Measurements from ENCODE around the gene VPS8.

Gene VPS8

DNA sequence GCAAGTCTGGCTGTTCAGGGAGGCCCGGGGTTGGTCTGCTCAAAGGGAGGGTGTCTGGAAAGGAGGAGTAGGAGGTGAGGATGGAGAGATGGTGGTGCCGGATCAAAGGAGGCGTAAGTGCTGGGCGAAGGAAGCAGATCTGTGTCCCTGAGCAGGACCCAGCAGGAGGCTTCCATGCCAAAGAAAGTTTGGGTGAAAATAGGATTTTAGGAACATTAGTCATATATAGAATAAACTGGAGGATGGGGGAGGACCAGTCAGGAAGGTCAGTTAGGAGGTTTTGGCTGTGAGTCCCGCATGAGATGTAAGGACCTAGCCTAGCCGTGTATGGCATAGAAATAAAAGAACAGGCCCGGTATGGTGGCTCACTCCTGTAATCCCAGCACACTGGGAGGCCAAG, 28.6 kb upstream of the VPS8 start:
- no peak for DNase-seq

- no peak for DNase-seq
Measured at GRCh38 chr3:184784731-184785500, 27.1 kb upstream of the VPS8 start.

DNA sequence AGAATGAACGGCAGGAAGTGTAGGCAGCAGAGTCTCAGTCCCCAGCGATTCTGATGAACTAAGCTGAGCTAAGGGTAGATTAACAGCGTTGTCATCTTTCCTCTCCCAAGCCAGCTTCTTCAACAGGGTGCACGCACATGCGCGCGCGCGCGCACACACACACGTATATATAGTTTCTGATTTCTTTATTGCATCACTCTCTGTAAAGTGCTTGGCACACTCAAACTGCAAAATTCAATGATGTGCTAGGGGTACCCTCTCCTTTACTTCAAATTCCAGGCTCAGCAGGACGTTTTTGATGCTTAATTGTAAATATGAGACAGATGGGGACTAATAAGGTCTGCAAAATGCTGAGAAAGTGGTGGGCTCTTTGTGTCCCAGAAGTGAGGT, 26.1 kb upstream of the VPS8 start:
- no peak for DNase-seq

GRCh38 chr3:184786280-184786941, 25.6 kb upstream of the VPS8 start:
- DNase-seq: no peak

- DNase-seq: no peak
Measured at GRCh38 chr3:184788751-184789150, 23.2 kb upstream of the VPS8 start.

DNA sequence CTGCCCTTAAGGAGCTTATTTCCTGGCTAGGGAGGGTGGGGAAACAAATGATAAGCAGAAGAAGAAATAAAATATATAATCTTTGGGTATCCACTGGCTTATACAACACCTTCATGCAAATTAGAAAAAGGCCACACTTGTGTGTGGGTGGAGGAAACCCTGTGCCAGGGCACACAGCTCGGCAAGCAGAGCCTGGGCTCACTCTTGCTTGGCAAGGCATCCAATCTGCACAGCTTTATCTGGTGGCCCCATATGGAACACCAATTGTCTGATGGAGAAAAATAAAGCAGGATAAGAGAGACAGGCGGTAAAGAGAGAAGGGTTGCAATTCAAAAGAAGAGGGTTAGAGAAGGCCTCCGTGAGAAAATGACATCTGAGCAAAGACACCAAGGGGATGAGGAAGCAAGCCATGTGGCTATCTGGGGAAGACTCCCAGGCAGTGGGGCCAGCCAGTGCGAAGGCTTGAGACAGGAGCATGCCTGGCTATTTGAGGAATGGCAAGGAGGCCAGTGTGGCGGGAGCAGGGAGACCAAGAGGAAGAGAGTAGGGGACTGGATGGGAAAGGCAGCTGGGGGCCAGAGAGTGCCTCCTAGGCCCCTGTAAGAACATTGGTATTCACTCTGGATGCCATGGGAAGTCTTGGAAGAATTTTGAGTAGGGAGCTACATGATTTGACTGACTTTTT, 22.5 kb upstream of the VPS8 start:
- DNase-seq: no peak

GRCh38 chr3:184791171-184791570, 20.8 kb upstream of the VPS8 start:
- no peak for DNase-seq

DNA sequence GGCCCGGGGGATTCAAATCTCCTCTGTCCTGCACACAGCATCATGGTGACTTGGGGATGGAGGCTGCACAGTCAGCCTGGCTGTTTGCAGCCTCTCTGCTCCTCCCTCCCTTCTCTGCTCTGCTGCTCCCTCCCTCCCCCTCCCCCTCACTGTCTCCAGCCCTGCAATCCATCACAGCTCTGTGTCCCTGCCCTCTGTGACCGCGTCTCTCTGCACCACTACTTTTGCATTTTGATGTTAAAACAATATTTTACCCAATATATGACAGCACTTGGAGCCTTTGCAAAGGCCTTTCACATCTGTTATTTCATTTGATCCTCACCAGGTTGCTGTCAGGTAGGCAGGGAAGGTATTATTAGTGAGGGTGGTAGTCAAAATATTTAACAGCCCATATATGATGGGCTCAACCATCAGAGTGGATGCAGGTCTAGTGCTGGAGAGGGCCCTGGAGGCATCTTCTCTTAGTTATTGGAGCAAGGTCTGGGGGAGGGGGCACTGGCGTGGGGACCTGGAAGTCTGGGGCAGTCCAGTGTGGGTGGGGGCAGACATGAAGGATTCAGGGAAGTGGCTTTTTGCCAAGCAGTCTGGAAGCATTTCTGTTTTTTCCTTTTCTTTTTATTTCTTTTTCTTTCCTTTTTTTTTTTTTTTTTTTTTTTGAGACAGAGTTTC, 16.3 kb upstream of the VPS8 start:
- no peak for DNase-seq

DNA sequence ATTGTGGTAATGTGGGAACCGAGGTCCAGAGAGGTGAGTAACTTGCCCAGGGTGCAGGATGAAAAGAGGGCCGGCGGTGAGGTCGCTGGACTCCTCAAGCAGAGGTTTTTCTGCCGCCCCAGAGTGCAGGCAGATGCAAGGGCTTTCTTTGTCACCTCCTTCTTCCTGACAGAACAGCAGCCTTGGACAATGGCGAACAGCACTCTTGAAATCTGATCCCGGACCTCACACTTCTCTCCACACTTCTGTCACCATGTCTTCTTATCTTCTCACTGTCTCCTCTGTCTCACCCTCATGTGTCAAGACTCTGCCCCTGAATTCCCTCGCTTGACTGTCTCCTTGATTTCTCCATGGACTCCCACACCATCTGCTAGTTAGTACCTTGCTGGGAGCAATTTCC, 15.4 kb upstream of the VPS8 start:
- no peak for DNase-seq

DNA sequence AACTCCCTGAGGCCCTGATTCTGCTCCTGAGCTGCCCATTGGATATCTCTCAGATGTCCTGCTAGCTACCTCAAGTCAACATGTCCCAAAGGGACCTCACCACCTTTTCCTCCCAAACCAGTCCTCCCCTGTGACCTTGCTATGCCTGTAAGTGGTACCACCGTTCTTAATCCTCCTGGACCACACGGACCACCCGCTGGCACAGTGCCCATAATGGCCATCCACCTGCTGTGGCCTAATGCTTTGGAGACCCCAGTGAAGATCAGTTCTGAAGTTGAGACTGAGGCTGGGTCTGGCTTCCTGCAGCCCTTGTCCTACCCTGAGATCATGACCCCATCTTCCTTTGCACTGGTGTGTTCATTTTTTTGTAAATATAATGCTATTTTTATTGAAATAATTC, 15.0 kb upstream of the VPS8 start:
- no peak for DNase-seq

- no peak for DNase-seq
Measured at GRCh38 chr3:184798120-184798519, 13.8 kb upstream of the VPS8 start.

GRCh38 chr3:184800349-184800930, 11.5 kb upstream of the VPS8 start:
- DNase-seq: no peak

DNA sequence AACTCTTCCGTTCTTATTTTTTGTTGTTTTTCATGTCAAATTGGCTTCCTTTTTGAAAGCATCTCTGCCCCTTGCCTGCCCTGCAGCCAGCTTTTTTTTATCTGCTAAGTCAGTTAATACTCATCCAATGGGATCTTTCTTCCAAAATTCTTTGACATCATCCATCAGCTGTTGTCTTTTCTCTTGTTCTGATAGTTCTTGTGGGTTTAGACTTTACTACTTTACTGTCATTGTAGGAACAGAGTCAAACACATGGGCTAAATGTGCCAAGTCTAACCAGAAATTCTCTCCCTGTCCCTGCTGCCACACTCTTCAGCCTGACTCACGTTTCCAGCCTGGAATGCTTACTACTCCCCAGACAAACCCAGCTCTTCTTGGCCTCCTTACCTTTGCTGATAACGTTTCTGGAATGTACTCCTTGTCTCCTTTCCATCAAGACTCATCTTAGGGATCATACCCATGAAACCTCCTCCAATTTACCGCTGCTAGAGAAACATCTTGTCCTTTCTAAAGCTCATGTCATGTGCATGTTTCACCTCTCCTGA, 10.7 kb upstream of the VPS8 start:
- no peak for DNase-seq

DNA sequence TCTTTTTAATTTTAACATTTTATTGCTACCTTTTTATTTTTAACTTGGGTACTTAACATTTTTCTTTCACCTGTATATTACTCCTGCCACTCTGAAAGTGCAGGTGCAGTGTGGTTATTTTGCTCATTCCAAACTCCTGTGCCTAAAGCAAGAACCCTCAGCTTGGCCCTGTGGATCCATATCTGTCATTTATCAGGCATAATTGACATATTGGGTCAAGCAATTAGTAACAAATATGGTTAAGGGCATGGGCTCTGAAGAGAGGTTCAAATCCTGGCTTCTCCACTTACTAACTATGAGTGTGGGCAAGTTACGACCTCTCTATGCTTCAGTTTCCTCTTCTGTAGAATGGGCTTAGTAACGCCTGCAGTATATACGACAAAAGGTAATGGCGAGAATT, 9.8 kb upstream of the VPS8 start:
- no peak for DNase-seq

DNA sequence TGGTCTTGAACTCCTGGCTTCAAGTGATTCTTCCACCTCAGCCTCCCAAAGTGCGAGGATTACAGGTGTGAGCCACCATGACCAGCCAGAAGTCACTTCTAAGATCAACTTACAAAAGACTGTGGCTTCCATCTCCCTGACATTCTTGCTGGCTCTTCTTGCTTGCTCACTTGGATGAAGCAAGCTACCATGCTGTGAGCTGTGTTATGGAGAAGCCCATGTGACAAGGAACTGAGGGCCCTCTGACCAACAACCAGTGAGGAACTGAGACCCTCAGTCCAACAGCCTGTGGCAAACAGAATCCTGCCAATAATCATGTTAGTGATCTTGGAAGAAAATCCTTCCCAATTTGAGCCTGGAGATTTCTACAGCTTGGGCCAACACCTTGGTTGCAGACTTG, 7.2 kb upstream of the VPS8 start:
- DNase-seq: no peak

GRCh38 chr3:184805351-184806038, 6.5 kb upstream of the VPS8 start:
- DNase-seq: no peak

GRCh38 chr3:184806567-184807271, 5.2 kb upstream of the VPS8 start:
- no peak for DNase-seq

GRCh38 chr3:184807549-184807948, 4.4 kb upstream of the VPS8 start:
- DNase-seq: no peak

GRCh38 chr3:184808021-184808420, 3.9 kb upstream of the VPS8 start:
- DNase-seq: no peak

DNA sequence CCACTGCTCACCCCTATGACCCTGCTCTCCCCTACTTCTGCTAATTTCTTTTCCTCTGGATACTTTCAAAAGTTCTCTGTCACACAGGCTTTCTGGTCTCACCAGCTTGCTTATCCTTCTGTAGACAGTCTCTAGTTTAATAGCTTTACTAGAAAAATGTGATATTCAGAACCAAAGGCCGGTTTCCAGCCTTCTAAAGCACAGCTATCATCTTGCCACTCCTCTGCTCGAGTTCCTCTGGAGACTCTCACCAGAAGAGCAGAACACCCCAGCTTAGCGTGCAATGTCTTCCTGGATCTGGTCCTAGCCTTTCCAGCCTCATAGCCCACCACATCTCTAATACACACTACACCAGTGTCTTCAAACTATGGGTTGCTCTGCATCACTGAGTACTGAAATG, 1.8 kb upstream of the VPS8 start:
- DNase-seq: no peak

GRCh38 chr3:184811034-184811433, 932 bp upstream of the VPS8 start:
- DNase-seq: no peak

DNA sequence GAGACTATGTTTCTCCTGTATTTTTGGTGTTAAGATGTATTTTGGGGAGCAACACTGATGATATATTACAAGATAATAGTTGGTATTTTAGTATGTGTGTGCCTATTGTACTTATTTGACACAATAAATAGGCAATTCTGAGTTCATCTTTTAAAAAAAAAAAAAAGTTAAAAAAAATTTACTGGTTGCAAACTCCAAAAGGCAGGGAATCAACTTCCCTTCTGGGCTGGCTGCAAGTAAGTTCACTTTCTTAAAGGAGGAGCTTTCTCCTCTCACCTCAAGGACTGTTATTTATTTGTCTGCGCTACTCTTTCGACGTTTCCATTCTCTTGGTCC, 335 bp upstream of the VPS8 start:
- no peak for DNase-seq

Measured in activated gamma-delta T cell treated with Interleukin-2 at 50 U/mL for 16 hours (primary cell).